ENCODE measurements around the gene BCAN. TPM values are rescaled to one million over a fixed set of nuclear protein-coding genes. Genes with fewer than 3 reads are reported as not detected.

Gene BCAN
- total and polyA plus RNA-seq, 2 of the 8 experiments (the other 6 are each of a cell fraction or from before 2014, with no cell fraction given): 4.5 to 24.0 TPM

GRCh38 chr1:156705918-156706656, 64.2 kb downstream of the BCAN start (continued):
- TF ChIP-seq CTCF (IDR thresholded peaks at IDR 0.05; ENCODE audit: control extremely low read depth in 1 of 3, insufficient read depth in 1 of 3, low read depth in 1 of 3, low read length in 3 of 3) (peak; percentile 72 to 86 (median 81)), BRCA1 (IDR thresholded peaks at IDR 0.05; ENCODE audit: low read depth, low read length) (no peak), SP4 (IDR thresholded peaks at IDR 0.05; ENCODE audit: low read length) (peak; percentile 69; the same call in 1 of the 2 replicates), CBX5 (IDR thresholded peaks at IDR 0.05; ENCODE audit: low read depth, low read length) (no peak), RFX5 (IDR thresholded peaks at IDR 0.05; ENCODE audit: borderline replicate concordance, low read depth, low read length) (no peak), SIN3A (conservative IDR thresholded peaks at IDR 0.05 in 1 of 2, IDR thresholded peaks at IDR 0.05 in 1 of 2; ENCODE audit: low read depth in 1 of 2, low read length in 2 of 2) (peak; percentile 27 to 65; a peak in 2 of 4 replicates), SP1 (IDR thresholded peaks at IDR 0.05; ENCODE audit: low read depth, low read length) (0 out of 2 replicates have a peak, but pooled peaks have one; percentile 17), SIX5 (IDR thresholded peaks at IDR 0.05; ENCODE audit: low read depth, low read length) (no peak), SRF (IDR thresholded peaks at IDR 0.05; ENCODE audit: low read depth, low read length) (no peak), POU5F1 (IDR thresholded peaks at IDR 0.05; ENCODE audit: low read depth, low read length) (no peak), ATF3 (IDR thresholded peaks at IDR 0.05; ENCODE audit: insufficient read depth, low read depth, low read length) (0 out of 2 replicates have a peak, but pooled peaks have one; percentile 23), TAF1 (IDR thresholded peaks at IDR 0.05; ENCODE audit: low read depth, low read length) (peak; percentile 3; the same call in 1 of the 2 replicates), FOSL1 (IDR thresholded peaks at IDR 0.05; ENCODE audit: insufficient read depth, low read depth, low read length) (no peak), TEAD4 (IDR thresholded peaks at IDR 0.05; ENCODE audit: low read depth, low read length) (no peak), CHD1 (IDR thresholded peaks at IDR 0.05; ENCODE audit: low read depth, low read length) (no peak), USF2 (IDR thresholded peaks at IDR 0.05; ENCODE audit: low read length) (no peak), RNF2 (IDR thresholded peaks at IDR 0.05; ENCODE audit: borderline replicate concordance, low read depth, low read length, missing control alignments, poor library complexity, severe bottlenecking) (no peak), TCF12 (IDR thresholded peaks at IDR 0.05; ENCODE audit: low read depth, low read length) (no peak), RAD21 (IDR thresholded peaks at IDR 0.05 in 1 of 2, conservative IDR thresholded peaks at IDR 0.05 in 1 of 2; ENCODE audit: low read depth in 2 of 2, low read length in 2 of 2) (peak; percentile 78 to 88)

Measured in H1 (cell line).